RWPE1 (cell line): Measurements from ENCODE around the gene SLC9A8.
A peak's percentile ranks its signal among the peaks of the same experiment; 100 is the strongest.

ENCODE experiments used
- CTCF ChIA-PET: fragments of 350-600 bp; sonication (Branson Sonifier 250); formaldehyde crosslinking; extraction: SDS; loops from one replicate; lab custom pipeline; 2021; lab: Yijun Ruan, JAX
- POLR2A ChIA-PET: fragments of 400-600 bp; formaldehyde crosslinking; extraction: SDS; loops from one replicate; lab custom pipeline; 2020; ENCODE audit warnings: antibody characterized with exemption; ENCODE audit not compliant: low non-redundant PET; lab: Yijun Ruan, JAX
- DNase-seq: peaks from one replicate; pipeline ENCODE4 v3.0.0; 2012; ENCODE audit warnings: low spot score
- H3K27ac ChIP-seq: fragments of 450-650 bp; 2 replicates; pipeline ENCODE4 v1.5.1; 2017
- TF ChIP-seq, protein P1 (sequence below): fragments of 450-650 bp; conservative IDR thresholded peaks from 2 replicates; pipeline ENCODE4 v1.5.1; 2017; ENCODE audit warnings: low read depth, mild to moderate bottlenecking

SLC9A8 gene

DNA sequence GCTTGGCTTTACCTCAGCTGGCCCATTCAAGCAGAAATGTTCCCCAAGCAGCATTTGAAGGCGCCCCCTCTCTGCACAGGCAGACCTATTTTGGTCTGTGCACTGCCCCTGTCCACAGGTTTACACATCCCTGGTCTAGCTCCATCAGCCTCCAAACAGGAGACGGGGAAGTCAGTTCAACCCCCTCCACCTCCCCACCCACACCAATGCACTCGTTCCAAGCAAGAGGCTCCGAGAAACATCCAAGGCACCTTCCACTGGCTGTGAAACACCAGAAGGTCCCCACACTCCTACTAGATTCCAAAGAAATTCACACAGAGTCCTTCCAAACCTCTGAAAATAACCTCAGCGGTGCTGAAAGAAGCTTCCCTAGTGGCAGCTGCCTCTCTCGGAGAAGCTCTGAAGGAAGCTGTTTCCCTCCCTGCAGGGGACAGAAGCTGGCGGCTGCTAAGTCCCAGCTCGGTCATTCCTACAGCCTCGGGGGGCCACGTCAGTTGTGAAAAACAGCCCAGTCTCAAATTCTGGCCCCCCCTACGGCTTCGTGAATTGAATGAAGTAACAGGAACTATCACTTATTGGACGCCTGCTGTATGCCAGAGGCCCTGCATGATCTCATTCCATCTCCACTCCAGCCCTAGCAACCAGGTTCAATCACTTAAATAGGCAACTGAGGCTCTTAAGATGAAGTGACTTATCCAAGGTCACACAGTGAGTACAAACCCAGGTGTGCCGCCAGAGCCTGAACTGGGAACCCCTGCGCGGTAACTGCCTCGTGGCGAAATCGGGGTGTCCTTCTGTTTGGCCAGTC, 101.9 kb downstream of the SLC9A8 start:
- H3K27ac ChIP-seq, result peak overlapping the region; percentile 98
- TF ChIP-seq, protein P1, sequence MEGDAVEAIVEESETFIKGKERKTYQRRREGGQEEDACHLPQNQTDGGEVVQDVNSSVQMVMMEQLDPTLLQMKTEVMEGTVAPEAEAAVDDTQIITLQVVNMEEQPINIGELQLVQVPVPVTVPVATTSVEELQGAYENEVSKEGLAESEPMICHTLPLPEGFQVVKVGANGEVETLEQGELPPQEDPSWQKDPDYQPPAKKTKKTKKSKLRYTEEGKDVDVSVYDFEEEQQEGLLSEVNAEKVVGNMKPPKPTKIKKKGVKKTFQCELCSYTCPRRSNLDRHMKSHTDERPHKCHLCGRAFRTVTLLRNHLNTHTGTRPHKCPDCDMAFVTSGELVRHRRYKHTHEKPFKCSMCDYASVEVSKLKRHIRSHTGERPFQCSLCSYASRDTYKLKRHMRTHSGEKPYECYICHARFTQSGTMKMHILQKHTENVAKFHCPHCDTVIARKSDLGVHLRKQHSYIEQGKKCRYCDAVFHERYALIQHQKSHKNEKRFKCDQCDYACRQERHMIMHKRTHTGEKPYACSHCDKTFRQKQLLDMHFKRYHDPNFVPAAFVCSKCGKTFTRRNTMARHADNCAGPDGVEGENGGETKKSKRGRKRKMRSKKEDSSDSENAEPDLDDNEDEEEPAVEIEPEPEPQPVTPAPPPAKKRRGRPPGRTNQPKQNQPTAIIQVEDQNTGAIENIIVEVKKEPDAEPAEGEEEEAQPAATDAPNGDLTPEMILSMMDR, result no peak
- ChIA-PET CTCF (interaction anchor here (0.6 to 4.7 kb wide), 5 partner anchors 9 to 304 kb away, joined by 3 to 20 read pairs (median 3); no protein-coding TSS in a partner anchor), POLR2A (interaction anchor here (0.6 kb wide), 1 partner anchor 10 kb away, joined by 5 read pairs; no protein-coding TSS in a partner anchor)
- DNase-seq, result no peak

DNA sequence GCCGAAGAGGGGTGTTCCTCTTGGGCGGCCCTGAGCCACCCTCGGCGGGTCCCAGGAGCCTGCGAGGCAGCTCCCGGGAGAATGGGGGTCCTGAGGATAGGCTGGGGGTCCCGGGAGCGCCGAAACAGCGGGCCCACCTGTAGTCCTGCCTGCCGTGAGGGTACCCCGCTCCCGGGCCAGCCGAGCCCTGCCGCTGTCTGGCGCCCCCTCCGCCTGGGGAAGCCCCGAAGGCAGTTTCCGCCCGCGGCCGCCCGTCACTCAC, 102.4 kb downstream of the SLC9A8 start:
- peak overlapping the region; percentile 98 for H3K27ac ChIP-seq
- POLR2A ChIA-PET, result no interaction called here
- CTCF ChIA-PET, result interaction anchor here (0.5 to 4.7 kb wide), 4 partner anchors 10 to 373 kb away, joined by 3 to 20 read pairs (median 5); no protein-coding TSS in a partner anchor
- DNase-seq, result no peak
- TF ChIP-seq, protein P1, result no peak; the same call in 1 of the 2 replicates

- CTCF ChIA-PET, result interaction anchor here (0.5 to 1.4 kb wide), 11 partner anchors 14 to 730 kb away, joined by 3 to 11 read pairs (median 5); no protein-coding TSS in a partner anchor
- peak; percentile 99 for DNase-seq
Measured at GRCh38 chr20:49915380-49916145, 102.9 kb downstream of the SLC9A8 start, which contains the start of gene SPATA2. SPATA2 (minus strand) TSS chr20:49915529; CDS start chr20:49908490, 7,039 bp downstream.

DNA sequence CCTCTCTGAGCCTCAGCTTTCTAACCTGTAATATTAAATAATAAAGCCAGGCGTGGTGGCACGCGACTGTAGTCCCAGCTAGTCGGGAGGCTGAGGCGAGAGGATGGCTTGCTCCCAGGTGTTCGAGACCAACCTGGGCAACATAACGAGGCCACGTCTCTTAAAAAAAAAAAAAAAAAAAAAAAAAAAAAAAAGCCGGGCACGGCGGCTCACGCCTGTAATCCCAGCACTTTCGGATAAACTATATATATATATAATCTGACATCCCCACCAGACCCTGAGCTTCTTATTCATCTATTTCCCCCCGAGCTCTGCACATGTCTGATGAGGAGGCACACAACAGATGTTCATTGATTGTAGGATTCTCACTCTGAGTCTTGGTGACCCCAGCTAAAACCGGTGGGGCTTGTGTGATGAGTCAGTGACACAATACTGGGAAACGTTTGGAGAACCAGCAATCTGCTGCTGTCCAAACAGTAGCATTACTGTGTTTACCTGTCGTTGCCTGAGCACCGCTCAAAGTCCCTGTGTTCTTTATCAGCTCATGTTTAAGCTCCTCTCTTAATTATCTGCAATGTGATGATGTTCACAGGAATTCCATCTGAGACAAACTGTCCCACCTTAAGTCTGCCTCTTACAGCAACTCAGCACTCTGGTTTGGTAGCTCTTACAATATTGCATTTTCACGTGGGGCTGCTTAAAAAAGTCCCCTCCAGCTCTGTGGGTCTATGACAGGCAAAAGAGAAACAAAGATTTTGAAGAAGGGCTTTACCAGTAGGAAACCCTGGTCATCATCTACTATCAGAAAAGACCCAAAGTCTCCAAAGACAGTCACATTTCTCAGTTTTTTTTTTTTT, 103.7 kb downstream of the SLC9A8 start:
- DNase-seq, result peak; percentile 88
- peak overlapping the region; percentile 98 for H3K27ac ChIP-seq
- POLR2A ChIA-PET, result interaction anchor here (0.5 to 0.9 kb wide), 3 partner anchors 20 to 102 kb away, joined by 3 to 5 read pairs (median 3); partner anchors contain the start of gene RNF114
- CTCF ChIA-PET, result interaction anchor here (0.5 to 1.4 kb wide), 10 partner anchors 13 to 729 kb away, joined by 3 to 11 read pairs (median 5); no protein-coding TSS in a partner anchor
- TF ChIP-seq, protein P1, result no peak

More at GRCh38 chr20:49915380-49916145, 102.9 kb downstream of the SLC9A8 start, which contains the start of gene SPATA2:
- H3K27ac ChIP-seq, result peak within 1 kb of the TSS; percentile 98
- POLR2A ChIA-PET, result interaction anchor here (0.9 kb wide), 1 partner anchor 20 kb away, joined by 3 read pairs; the partner anchor contains the start of gene RNF114
- TF ChIP-seq, protein P1, result no peak

DNA sequence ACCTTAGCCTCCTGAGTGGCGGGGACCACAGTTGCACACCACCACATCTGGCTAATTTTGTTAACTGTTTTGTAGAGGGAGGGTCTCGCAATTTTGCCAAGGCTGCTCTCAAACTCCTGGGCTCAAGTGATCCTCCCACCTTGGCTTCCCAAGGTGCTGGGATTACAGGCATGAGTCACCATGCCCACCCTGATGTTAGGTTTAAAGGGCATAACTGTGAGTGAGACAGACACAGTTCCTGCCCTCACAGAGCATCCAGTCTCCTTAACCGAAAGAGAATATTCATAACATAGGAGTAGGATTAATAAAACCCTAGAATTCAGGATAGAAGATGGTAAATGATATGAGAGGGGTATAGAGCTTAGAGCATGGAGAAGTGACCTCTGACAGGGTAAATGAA, 105.8 kb downstream of the SLC9A8 start:
- POLR2A ChIA-PET, result no interaction called here
- CTCF ChIA-PET, result interaction anchor here (0.7 to 1.6 kb wide), 2 partner anchors 29 to 238 kb away, joined by 3 to 4 read pairs; no protein-coding TSS in a partner anchor
- TF ChIP-seq, protein P1, result no peak
- DNase-seq, result no peak
- H3K27ac ChIP-seq, result no peak overlapping the region
